ENCODE results near the gene GLCCI1.
"Not testable (repeated sequence)": the region's sequence is repeated elsewhere in the genome, so short reads cannot be mapped to it uniquely, and the experiment has no call there.

Gene GLCCI1

GRCh38 chr7:7989133-7989532 lies 20.5 kb downstream of the GLCCI1 start:
- DNase-seq (ENCODE audit: low read depth in 1 of 2, low spot score in 1 of 2) = no peak

DNA sequence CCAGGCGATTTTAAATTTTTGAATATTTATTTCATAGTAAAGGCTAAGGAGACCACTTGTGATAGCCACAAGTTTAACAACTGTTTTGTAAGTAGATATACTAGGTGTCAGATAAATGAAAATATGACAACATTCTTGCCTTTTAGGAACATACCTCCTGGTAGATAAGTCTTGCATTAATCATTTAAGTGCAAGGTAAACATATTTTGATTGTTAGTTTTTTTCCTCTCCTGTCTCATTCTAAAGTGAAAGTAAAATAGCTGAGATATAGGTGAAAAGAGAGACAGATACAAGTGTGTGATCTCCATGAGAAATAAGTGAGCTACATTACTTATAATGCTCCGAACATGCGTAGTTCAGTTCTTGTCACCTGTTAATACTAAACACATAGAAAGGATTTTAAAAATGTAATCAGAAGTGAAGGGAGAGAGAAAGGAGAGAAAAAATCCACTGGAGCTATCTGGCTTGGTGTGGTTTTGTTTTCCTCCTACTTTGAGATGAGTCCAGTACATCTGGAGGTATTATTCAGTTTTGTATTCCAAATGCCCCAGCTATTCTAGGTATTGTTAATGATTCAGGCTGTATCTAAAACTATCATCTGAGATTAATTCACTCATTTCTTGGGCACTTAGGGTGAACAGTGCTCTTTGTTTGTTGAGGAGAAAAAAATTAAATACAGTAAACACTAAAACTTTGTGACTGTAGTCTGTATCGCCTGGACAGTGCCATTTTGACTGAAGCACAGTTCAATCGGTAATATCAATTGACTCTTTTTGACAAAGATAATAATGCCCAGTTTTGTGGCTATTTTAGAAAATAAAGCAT lies 21.2 kb downstream of the GLCCI1 start:
- DNase-seq (ENCODE audit: low read depth in 1 of 2, low spot score in 1 of 2) = no peak

DNA sequence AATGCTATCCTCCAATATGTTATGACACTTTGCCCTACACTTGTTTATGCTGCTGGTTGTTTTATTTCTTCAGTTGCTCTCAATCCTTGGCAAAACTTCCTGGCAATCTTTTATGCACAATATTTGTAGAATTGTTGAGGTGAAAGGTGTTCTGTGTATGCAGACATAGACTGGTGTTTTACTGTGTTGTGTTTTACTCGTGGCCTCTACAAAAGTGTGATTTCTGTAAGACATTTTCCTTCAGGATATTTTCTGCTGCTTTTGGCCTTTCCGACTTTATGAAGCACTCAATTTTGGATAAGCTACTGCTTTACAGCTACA lies 21.8 kb downstream of the GLCCI1 start:
- DNase-seq (ENCODE audit: low read depth in 1 of 2, low spot score in 1 of 2) = no peak

- DNase-seq (ENCODE audit: low read depth in 1 of 2, low spot score in 1 of 2) = no peak
Measured at GRCh38 chr7:7992506-7992905, 23.9 kb downstream of the GLCCI1 start.

DNA sequence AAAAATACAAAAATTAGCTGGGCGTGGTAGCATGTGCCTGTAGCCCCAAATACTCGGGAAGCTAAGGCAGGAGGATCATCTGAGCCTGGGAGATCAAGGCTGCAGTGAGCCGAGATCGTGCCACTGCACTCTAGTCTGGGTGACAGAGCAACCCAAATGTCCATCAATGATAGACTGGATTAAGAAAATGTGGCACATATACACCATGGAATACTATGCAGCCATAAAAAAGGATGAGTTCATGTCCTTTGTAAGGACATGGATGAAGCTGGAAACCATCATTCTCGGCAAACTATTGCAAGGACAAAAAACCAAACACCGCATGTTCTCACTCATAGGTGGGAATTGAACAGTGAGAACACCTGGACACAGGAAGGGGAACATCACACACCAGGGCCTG lies 26.8 kb downstream of the GLCCI1 start:
- not testable (repeated sequence) for DNase-seq (ENCODE audit: low read depth in 1 of 2, low spot score in 1 of 2)

GRCh38 chr7:7996568-7996967 lies 28.0 kb downstream of the GLCCI1 start:
- DNase-seq (ENCODE audit: low read depth in 1 of 2, low spot score in 1 of 2) = no peak

DNA sequence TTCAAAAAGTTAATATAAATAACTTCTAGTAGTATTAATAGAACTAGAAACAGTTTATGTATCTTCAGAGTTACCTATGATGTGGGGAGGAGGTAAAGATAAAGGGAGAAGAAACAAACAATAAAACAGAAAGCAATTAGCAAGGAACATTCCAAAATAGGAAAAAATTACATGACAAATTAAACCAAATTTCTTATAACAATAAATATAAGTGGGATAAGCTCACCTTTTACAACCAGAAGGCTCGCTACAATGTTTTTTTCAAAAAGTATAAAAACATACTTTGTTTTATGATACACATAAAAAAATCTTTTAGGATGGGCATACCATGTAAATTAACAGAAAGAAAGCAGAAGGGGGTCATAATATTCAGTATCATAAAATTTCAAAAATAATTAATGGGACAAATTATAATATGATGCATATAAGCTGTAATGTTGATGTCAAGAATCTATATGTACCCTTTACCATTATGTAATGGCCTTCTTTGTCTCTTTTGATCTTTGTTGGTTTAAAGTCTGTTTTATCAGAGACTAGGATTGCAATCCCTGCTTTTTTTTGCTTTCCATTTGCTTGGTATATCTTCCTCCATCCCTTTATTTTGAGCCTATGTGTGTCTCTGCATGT lies 31.8 kb downstream of the GLCCI1 start:
- DNase-seq (ENCODE audit: low read depth in 1 of 2, low spot score in 1 of 2) = no peak

GRCh38 chr7:8003077-8003476 lies 34.5 kb downstream of the GLCCI1 start:
- DNase-seq (ENCODE audit: low read depth in 1 of 2, low spot score in 1 of 2) = no peak

DNA sequence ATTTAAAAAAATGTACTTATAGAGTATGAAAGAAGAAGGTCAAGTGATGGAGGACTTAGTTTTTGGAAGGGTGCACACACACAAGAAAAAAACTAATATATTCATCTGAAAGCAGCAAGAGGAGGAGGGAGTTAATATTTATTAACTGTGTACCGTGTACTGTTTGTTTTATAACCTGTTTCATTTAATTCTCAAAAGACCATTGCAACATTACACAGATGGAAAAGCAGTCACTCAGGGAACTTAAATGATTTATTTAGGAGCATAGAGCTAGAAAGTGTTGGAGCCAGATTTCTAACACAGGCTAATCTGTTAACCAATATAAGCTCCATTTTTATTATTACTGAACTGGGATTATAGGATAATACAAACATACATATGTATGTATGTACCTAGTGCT lies 36.7 kb downstream of the GLCCI1 start:
- DNase-seq (ENCODE audit: low read depth in 1 of 2, low spot score in 1 of 2) = no peak

DNA sequence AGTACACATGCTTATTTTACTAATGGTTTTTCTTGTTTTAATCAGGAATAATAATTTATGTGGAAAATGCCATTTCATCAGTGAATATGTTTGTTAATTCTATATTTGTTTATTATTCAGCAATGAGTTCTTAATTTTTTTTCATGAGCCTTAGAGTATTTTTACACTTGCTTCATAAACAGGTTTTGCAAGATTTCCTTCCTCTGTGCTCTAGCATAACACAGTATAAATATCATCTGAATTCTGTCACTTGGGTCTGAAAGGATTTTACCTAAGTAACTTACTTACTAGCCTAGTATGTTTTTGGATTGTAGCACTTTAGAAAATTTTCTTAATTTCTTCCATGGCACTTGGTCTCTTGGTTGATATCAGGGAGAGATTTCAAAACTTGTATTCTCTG lies 45.8 kb downstream of the GLCCI1 start:
- DNase-seq (ENCODE audit: low read depth in 1 of 2, low spot score in 1 of 2) = no peak

DNA sequence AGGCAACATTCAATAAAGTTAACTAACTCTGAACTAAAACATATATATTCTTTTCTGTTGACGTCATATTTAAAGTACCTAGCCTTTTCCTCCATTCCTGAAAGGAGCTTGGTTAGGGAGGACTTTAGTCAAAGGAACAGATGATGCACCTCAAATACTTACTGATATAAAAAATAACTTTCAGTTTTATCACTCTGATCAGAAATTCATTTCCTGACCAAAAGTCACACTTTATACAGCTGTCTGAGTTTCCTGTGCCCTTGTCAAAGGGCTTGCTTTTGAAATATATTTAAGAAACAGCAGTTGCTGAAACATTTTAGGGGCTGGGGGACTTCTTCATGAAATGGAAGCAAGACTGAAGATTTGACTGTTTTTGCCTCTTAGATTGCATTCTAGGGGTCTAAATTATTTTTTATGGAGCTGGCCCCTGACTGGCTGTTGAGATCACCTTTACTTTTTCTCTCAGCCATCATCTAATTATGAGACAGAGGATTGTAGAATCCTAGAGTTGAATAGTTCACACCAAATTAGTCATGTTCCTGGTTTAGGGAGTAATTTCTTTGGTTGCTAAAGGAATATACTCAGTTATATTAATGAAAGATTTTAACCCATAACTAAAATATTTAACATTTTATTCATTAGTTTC lies 46.6 kb downstream of the GLCCI1 start:
- DNase-seq (ENCODE audit: low read depth in 1 of 2, low spot score in 1 of 2) = no peak

- no peak for DNase-seq (ENCODE audit: low read depth in 1 of 2, low spot score in 1 of 2)
Measured at GRCh38 chr7:8015746-8016120, 47.1 kb downstream of the GLCCI1 start.

DNA sequence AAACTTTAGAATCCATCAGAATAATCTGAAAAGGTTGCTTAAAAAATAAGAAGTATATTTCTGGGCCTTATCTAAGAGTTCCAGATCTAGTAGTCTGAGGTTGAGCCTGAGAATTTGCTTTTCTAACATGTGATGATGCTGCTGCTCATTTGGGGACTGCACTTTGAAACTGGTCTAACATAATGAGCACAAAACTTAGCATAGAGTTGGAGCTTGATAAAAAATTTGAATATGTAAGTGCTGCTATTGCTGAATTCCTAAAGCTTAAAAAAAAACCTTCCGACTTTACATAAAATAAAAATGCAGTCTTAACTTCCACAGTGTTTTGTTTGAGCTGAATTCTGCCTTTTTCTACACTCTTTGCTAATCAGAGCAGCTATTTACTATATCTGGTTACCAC lies 48.8 kb downstream of the GLCCI1 start:
- DNase-seq (ENCODE audit: low read depth in 1 of 2, low spot score in 1 of 2) = no peak

GRCh38 chr7:8018961-8019360 lies 50.4 kb downstream of the GLCCI1 start:
- DNase-seq (ENCODE audit: low read depth in 1 of 2, low spot score in 1 of 2) = no peak

DNA sequence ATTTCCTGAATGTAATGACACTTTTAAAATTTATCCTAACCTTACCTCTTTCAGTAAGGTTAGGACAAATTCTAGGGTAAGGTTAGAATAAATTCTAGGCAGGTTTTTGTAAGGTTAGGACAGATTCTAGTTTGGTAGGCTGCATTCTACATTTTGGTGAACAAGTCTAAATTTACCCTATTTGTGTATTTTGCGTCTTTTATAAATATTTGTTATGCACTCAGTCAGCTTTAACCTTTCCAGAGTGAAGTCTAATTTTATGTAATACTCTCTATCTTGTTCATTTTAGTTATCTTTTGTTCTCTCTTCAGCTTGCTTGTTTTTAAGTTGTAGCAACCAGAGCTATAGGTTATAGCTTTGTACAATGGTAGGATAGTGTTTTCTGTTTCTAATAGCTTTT lies 54.0 kb downstream of the GLCCI1 start:
- DNase-seq (ENCODE audit: low read depth in 1 of 2, low spot score in 1 of 2) = no peak

DNA sequence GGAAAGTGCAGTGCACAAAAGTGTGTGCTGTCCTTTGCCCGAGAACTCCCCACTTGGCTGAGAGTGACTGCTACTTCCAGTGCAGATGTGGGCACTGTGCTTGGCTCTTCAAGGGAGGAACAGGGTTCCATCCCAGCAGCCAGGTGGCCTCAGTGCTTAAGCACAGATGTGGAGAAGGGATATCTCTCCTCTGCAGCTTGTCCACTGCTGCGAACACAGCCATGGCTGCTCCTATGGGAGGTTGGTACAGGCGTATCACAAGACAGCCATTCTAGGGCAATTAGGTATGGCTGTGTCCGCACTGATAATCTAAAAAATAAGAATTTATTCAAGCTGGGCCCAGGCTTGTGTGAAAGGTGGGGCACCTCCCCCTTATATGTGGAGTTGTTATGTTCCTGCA lies 66.6 kb downstream of the GLCCI1 start:
- no peak for DNase-seq (ENCODE audit: low read depth in 1 of 2, low spot score in 1 of 2)

DNA sequence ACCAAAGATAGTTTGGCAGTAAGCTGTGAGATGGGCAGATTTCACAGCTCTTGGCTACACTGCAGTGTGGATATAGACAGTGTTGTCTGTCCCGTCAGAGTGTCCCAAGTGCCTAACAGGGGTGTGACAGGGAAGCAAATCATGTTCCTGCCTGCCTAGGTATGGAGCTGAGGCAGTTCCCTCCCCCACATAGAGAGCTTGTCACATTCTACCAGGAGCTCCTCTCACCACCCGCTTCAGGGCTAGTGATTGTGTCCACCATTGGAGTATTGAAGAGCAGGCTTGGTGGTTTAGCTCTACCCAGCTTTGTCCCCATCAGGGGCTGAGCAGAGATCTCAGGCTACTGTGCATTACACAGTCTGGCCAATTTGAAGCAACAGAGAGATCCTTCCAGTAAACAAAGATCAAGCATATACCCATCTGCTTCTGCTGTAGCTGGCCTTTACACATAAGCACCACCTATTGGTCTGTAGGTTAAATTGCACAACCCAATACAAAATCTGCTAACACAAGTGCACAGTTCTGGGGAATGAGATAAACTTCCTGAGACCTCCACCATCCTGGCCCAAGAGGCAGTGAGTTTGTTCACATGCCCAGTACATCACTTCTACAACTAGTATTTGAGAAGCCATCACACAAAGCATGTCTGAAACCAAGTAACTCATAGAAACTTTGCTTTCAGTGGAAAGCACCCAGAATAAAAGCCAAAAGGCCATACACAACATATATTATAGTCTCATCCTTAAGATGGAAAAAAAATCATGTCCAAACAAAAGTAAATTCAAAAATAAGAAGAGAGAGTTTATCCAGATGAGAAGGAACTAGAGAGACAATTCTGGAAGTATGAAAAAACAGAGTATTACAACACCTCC lies 67.3 kb downstream of the GLCCI1 start:
- no peak for DNase-seq (ENCODE audit: low read depth in 1 of 2, low spot score in 1 of 2)

GRCh38 chr7:8037151-8037550 lies 68.6 kb downstream of the GLCCI1 start:
- no peak for DNase-seq (ENCODE audit: low read depth in 1 of 2, low spot score in 1 of 2)

DNA sequence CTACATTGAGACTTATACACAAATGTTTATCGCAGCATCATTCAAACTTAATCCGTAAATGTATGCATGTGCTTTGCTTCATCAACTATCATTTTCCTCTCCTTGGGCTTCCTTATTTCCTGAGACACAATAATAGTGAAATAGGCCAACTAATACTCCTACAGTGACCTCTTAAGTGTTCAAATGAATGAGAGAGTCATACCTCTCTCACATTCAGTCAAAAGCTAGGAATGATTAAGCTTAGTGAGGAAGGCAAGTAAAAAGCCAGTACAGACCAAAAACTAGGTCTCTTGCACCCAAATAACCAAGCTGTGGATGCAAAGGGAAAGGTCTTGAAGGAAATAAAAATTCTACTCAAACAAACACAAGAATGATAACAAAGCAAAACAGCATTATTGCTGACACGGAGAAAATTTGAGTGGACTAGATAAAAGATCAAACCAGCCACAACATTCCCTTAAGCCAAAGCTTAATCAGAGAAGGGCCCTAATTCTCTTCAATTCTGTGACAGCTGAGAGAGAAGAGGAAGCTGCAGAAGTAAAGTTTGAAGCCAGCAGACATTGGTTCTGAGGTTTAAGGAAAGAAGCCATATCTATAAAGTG lies 72.3 kb downstream of the GLCCI1 start:
- no peak for DNase-seq (ENCODE audit: low read depth in 1 of 2, low spot score in 1 of 2)

- DNase-seq (ENCODE audit: low read depth in 1 of 2, low spot score in 1 of 2) = no peak
Measured at GRCh38 chr7:8042796-8043535, 74.4 kb downstream of the GLCCI1 start.

All from activated T-helper 1 cell treated with anti-CD3 and anti-CD28 coated beads, Interleukin-2, amount 50 U/mL, for 16 hours (primary cell).